Activated CD4-positive, alpha-beta T cell treated with anti-CD3 and anti-CD28 coated beads, Interleukin-2, amount 50 U/mL, for 4 hours (primary cell): ENCODE data around the gene CAPN7.

Experiments used
- DNase-seq, 2 experiments: peaks; one replicate each; pipeline ENCODE4 v3.0.0-alpha.2; 2020

Gene CAPN7

DNA sequence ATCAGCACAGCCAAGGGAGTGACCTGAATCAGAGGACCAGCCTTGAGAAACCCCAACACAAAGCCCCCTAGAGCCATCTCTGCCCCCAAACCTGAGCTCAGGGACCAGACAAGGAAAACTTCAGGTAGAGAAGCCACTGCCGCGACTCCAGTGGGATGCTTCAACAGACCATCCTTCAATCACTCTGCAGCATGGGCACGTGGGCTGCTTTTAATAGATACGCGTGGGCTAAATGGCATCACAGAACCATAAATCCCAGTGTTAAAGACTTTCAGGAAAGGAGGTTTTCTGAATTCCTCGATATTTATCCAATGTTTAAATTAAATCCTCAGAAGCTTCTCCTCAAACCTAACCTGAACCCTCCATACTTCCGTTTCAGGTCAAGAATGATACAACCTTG is 95.7 kb downstream of the CAPN7 start:
- DNase-seq, result no peak
